Lung (tissue), 12 donors: Measurements from ENCODE around the gene DIAPH1. TPM values are rescaled to one million over a fixed set of nuclear protein-coding genes. Genes with fewer than 3 reads are reported as not detected.

Experiments
- ATAC-seq: fragments of 200-7000 bp; cut with Tn5 transposase; one replicate; pipeline ENCODE4 v1.9.1; 2020; ENCODE audit warnings: moderate number of reproducible peaks; ENCODE audit not compliant: insufficient read depth, low FRiP score
- DNase-seq, 3 donors: peaks; one replicate each; pipeline ENCODE4 v3.0.0-alpha.2; 2013 to 2017
- H3K27ac ChIP-seq, 2 donors: one replicate each; pipeline ENCODE4 v1.5.1; 2013; ENCODE audit warnings: mild to moderate bottlenecking in 2 of 2, moderate library complexity in 2 of 2, control low read depth in 1 of 2, inconsistent platforms in 1 of 2, low read depth in 1 of 2, low read length in 1 of 2
- H3K27me3 ChIP-seq, 3 donors: one replicate each; pipeline ENCODE4 v1.5.1; 2013; ENCODE audit warnings: low read length in 2 of 3; ENCODE audit not compliant: control insufficient read depth in 3 of 3, insufficient read depth in 3 of 3
- H3K36me3 ChIP-seq, 4 donors: one replicate each; pipeline ENCODE4 v1.5.1; 2013; ENCODE audit warnings: low read length in 4 of 4, mild to moderate bottlenecking in 1 of 4, moderate library complexity in 1 of 4; ENCODE audit not compliant: control insufficient read depth in 4 of 4, insufficient read depth in 4 of 4
- H3K4me1 ChIP-seq, 5 donors: one replicate each; pipeline ENCODE4 v1.5.1; 2013; ENCODE audit warnings: low read length in 5 of 5, mild to moderate bottlenecking in 2 of 5, moderate library complexity in 1 of 5; ENCODE audit not compliant: control insufficient read depth in 5 of 5, insufficient read depth in 5 of 5
- H3K4me3 ChIP-seq: one replicate; pipeline ENCODE4 v1.5.1; 2013; ENCODE audit warnings: mild to moderate bottlenecking, control low read depth, moderate library complexity
- H3K9ac ChIP-seq, 2 donors: one replicate each; pipeline ENCODE4 v1.5.1; 2013; ENCODE audit warnings: low read length in 2 of 2, control low read depth in 1 of 2; ENCODE audit not compliant: insufficient read depth in 1 of 2
- H3K9me3 ChIP-seq, 4 donors: one replicate each; pipeline ENCODE4 v1.5.1; 2013; ENCODE audit warnings: low read length in 3 of 4, mild to moderate bottlenecking in 1 of 4, moderate library complexity in 1 of 4; ENCODE audit not compliant: control insufficient read depth in 4 of 4, insufficient read depth in 3 of 4
- CTCF ChIP-seq: IDR thresholded peaks from 2 replicates; pipeline ENCODE4 v1.5.1; 2012; ENCODE audit warnings: mild to moderate bottlenecking; ENCODE audit errors: control extremely low read depth, extremely low read depth
- WGBS, 2 donors: extraction: QIAGEN DNeasy Blood & Tissue Kit; methylation state at CpG; one replicate each; pipeline ENCODE4 v1.1.7; 2013; 5-methylcytosine and 5-hydroxymethylcytosine counted together
- polyA plus RNA-seq, 2 donors: library from polyadenylated mRNA; stranded (reverse); fragments of 200-250 nt; gene quantifications; one replicate each; pipeline ENCODE4 v1.2.1, GENCODE V29; 2013
- total RNA-seq, 2 donors: library from RNA; depleted of rRNA in 1 of 2; stranded (reverse); fragments of >200 nt in 1 of 2; gene quantifications; one replicate each; pipeline ENCODE4 v1.2.1, GENCODE V29; 2014 to 2021
- donor health status: control.
- donor health status: control.
- donor health status: Bipolar disorder and iron deficiency.
- donor health status: healthy.
- donor health status: DM: yes; HTN: yes; CAD: no.

DIAPH1 gene
- total and polyA plus RNA-seq, 4 donors = 41.7 to 151 (median 64.4) TPM

- H3K36me3 ChIP-seq = peaks cover 5 to 10% (median 7%) of the 10 kb centered on the region in 4 donors
- WGBS, 2 donors = 93 to 95% methylated on average over 2 of the region's 2 CpGs
These were observed 75.7 kb downstream of the DIAPH1 start for GRCh38 chr5:141543053-141543452.

DNA sequence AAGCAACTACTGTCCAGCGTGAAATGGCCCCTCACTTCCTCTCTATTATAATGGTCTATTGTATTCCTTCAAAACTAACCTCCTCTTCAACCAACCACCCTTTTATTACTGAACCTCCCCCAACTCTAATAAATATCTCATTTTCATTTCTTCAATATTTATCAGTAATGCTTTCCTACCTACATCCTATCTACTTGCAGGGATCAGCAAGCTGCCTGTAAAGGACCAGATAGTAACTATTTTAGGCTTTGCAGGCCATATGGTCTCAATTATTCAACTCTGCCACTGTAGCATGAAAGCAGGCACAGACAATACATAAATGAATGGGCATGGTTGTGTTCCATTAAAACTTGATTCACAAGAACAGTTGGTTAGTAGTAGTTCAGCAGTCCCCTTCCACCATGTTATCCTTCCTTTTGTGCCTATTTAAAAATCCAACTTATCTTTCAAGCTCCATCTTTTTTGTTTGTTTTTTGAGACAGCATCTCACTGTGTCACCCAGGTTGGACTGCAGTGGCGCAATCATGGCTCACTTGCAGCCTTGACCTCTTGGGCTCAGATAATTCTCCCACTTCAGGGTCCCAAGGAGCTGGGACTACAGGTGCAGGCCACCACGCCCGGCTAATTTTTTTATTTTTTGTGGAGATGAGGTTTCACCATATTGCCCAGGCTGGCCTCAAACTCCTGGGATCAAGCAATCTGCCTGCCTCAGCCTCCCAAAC, 84.1 kb downstream of the DIAPH1 start:
- H3K27me3 ChIP-seq = no peaks in the 10 kb centered on the region
- H3K9me3 ChIP-seq = no peaks in the 10 kb centered on the region
- no peak overlapping the region for H3K4me3 ChIP-seq
- no peak for TF ChIP-seq CTCF
- WGBS, 2 donors = 95% methylated on average over 4 of the region's 4 CpGs
- H3K9ac ChIP-seq = no peak overlapping the region
- H3K4me1 ChIP-seq = peaks cover 0 to 17% (median 9%) of the 10 kb centered on the region in 5 donors
- DNase-seq = no peak
- peaks cover 0 to 8% (median 6%) of the 10 kb centered on the region in 4 donors for H3K36me3 ChIP-seq
- ATAC-seq = no peak
- no peak overlapping the region for H3K27ac ChIP-seq

More at GRCh38 chr5:141543053-141543452, 75.7 kb downstream of the DIAPH1 start:
- peaks cover 0 to 8% (median 4%) of the 10 kb centered on the region in 4 donors for H3K9me3 ChIP-seq
- TF ChIP-seq CTCF = no peak
- no peak overlapping the region for H3K27ac ChIP-seq
- ATAC-seq (no peak), DNase-seq (no peak)
- no peaks in the 10 kb centered on the region for H3K27me3 ChIP-seq
- H3K4me1 ChIP-seq = no peaks in the 10 kb centered on the region
- H3K4me3 ChIP-seq = no peak overlapping the region
- H3K9ac ChIP-seq = no peak overlapping the region

- Histone ChIP-seq H3K9me3 (no peaks in the 10 kb centered on the region), H3K27ac (no peak overlapping the region), H3K4me3 (no peak overlapping the region), H3K4me1 (peaks cover 0 to 25% (median 13%) of the 10 kb centered on the region in 5 donors), H3K36me3 (peaks cover 0 to 15% (median 6%) of the 10 kb centered on the region in 4 donors), H3K9ac (no peak overlapping the region), H3K27me3 (no peaks in the 10 kb centered on the region)
- DNase-seq (no peak), ATAC-seq (no peak)
- TF ChIP-seq CTCF = no peak
- WGBS, 2 donors = 97 to 100% methylated on average over 1 of the region's 1 CpG
These were observed 84.9 kb downstream of the DIAPH1 start for GRCh38 chr5:141533897-141534296.
